KG1 (cell line): ENCODE data around the gene CPEB1.
"Not testable (repeated sequence)": the region's sequence is repeated elsewhere in the genome, so short reads cannot be mapped to it uniquely, and the experiment has no call there.

Experiments
- DNase-seq: peaks from one replicate; lab custom pipeline; 2025; lab: John Stamatoyannopoulos, UW

CPEB1 gene

GRCh38 chr15:82513587-82513986 lies 133.6 kb downstream of the CPEB1 start:
- not testable (repeated sequence) for DNase-seq

GRCh38 chr15:82507693-82508092 lies 139.5 kb downstream of the CPEB1 start:
- DNase-seq, result not testable (repeated sequence)

- DNase-seq, result not testable (repeated sequence)
These were observed 140.1 kb downstream of the CPEB1 start for GRCh38 chr15:82507087-82507486.

- DNase-seq, result not testable (repeated sequence)
These were observed 141.3 kb downstream of the CPEB1 start for GRCh38 chr15:82505842-82506241.

GRCh38 chr15:82504074-82504473 lies 143.1 kb downstream of the CPEB1 start:
- DNase-seq, result not testable (repeated sequence)

GRCh38 chr15:82502700-82503339 lies 144.3 kb downstream of the CPEB1 start:
- not testable (repeated sequence) for DNase-seq

GRCh38 chr15:82500772-82501171 lies 146.4 kb downstream of the CPEB1 start:
- DNase-seq, result not testable (repeated sequence)

- not testable (repeated sequence) for DNase-seq
These were observed 149.2 kb downstream of the CPEB1 start for GRCh38 chr15:82497978-82498377.
